GM12874 (cell line): ENCODE data around the gene AUH.

Experiments
- TF ChIP-seq, protein P1 (sequence below): IDR thresholded peaks from 2 replicates; pipeline ENCODE4 v1.5.1; 2011; ENCODE audit warnings: low read depth, mild to moderate bottlenecking, control low read depth, low read length, moderate library complexity; ENCODE audit not compliant: insufficient read depth

AUH gene

DNA sequence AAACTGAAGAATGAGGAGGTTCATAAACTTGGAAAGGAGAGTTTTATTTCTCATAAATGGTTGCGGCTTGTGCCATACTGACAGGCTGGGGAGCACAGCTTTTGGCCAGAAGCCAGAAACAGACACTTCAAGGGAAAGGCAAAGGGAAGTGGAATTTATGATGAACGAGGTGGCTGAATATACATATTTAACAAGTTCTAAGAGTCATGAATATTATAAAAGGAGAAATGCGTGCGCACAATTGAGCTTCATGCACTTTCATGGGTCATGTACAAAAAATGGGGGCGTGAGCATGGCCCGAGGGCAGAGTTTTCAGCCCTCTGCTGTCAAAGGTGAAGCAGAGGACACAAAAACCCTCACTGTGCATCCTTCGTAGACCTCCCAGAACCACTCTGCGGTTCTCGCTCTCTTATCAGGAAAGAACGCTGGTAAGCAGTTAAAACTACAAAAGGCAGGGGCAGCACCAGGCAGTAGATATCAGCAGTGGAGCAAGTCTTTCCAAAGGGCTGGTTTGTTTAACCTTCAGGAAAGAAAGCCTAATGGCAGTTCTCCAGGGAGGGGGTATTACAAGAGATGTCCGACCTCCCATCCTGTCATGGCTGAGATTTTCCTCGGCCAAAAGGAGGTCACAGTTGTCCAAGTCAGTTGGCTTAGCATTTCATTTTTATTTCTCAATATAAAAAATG lies 29.0 kb downstream of the AUH start:
- TF ChIP-seq, protein P1, sequence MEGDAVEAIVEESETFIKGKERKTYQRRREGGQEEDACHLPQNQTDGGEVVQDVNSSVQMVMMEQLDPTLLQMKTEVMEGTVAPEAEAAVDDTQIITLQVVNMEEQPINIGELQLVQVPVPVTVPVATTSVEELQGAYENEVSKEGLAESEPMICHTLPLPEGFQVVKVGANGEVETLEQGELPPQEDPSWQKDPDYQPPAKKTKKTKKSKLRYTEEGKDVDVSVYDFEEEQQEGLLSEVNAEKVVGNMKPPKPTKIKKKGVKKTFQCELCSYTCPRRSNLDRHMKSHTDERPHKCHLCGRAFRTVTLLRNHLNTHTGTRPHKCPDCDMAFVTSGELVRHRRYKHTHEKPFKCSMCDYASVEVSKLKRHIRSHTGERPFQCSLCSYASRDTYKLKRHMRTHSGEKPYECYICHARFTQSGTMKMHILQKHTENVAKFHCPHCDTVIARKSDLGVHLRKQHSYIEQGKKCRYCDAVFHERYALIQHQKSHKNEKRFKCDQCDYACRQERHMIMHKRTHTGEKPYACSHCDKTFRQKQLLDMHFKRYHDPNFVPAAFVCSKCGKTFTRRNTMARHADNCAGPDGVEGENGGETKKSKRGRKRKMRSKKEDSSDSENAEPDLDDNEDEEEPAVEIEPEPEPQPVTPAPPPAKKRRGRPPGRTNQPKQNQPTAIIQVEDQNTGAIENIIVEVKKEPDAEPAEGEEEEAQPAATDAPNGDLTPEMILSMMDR: no peak

DNA sequence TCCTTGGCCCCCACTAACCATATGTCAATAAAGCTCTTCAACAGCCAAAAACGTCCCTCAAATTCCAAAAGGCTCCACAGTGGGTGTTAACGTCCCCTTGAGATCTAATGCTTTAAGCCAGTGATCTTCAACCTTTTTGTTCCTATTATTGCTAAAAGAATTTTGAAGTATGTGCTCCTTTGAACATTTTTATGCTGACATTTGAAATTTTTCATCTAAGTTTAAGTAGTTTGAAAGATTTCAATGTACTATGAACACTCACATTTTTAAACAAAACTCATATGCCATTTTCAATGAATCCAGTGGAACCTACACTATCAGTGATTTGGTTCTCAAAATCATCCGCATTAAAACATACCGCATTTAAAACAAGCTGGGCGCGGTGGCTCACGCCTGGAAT lies 29.9 kb downstream of the AUH start:
- TF ChIP-seq, protein P1: no peak

DNA sequence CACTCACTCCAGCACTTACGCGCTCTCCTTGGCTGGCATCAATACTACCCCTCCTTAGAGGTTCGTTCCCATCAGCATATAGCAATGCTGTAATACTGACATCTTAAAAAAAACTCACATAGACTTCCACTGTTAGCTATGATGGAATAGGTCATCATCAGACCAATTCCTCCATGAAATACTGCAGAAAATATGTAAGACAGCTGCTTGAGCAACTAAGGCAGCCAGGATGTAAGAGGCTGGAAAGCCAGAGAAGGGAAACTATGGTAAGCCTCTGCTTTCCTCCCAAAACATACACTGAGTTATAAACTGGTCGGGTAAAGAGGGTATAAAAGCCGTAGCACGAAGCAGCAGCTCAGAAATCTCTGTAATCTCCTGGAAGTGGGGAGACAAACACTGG lies 33.5 kb downstream of the AUH start:
- TF ChIP-seq, protein P1: no peak

DNA sequence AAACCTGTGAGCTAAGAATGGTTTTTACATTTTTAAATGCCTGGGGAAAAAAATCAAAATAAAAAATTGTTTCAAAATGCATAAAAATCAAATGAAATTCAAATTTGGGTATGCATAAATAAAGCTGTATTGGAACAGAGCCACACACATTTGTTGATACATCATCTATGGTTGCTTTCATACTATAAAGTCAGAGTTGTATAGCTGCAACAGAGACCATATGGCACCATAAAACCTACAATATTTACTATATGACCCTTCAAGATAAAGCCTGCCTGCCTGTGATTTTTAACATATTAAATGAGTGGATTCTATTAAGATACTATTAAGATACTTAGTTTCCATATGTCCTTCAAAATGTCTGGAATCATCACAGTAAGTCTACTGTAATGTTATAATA lies 40.0 kb downstream of the AUH start:
- TF ChIP-seq, protein P1: no peak

DNA sequence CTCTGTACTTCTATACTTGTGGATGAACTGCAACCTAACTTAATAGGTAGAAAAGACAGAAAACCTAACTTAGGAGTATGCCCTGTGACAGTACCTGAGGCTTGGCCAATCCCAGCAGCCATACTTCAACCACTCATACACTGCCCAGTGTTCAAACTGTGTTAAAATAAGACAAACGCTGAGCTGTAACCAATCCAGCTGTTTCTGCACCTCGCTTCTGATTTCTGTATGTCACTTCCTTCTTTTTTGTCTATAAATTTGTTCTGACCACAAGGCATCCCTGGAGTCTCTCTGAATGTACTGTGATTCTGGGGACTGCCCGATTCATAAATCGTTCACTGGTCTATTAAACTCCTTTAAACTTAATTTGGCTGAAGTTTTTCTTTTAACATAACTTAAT lies 41.4 kb downstream of the AUH start:
- TF ChIP-seq, protein P1: no peak

DNA sequence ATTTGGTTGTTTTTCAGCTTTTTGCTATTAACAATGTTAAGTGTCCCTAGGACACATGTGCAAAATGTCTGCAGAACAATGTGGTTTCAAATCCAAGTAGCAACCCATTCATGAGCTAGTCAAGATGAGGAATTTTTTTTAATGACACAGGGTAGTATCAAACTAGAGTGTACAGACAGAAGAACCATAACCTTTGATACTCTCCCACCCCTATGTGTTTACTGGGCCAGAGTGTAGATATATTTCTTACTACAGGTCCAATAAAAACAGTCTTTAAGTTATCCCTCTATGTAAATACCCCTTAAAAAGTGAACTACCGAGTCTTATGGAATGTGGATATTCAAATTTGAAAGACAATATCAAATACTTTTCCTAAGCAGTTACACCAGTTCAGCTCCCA lies 45.6 kb downstream of the AUH start:
- TF ChIP-seq, protein P1: no peak

DNA sequence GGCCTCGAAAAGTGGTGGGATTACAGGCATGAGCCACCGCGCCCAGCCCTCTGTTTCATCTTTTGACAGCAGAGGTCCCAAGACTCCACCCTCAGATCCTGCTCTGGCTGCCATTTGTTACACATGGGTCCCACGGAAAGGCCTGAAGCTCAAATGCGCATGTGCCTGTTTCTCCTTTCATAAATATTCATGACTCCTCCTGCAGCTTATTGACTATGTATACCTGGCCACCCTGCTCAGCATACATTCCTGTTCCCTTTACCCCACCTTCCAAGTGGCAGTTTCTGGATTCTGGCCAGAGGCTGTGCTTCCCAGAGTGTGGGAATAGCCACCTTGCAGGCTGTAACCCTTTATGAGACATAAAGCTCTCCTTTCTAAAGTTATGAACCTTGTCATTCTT lies 46.5 kb downstream of the AUH start:
- TF ChIP-seq, protein P1: no peak
